PC-3 (cell line): ENCODE data around the gene CDC16.

Experiments
- EZH2 ChIP-seq: fragments of 300-600 bp; sonication (generic); IDR thresholded peaks from one replicate; pipeline ENCODE4 v1.6.1; 2017; ENCODE audit warnings: antibody characterized with exemption, mild to moderate bottlenecking, low read length; ENCODE audit not compliant: unreplicated experiment
- TF ChIP-seq, protein P1 (sequence below): fragments of 300-600 bp; sonication (generic); conservative IDR thresholded peaks from 2 replicates; pipeline ENCODE4 v1.5.1; 2017; ENCODE audit warnings: antibody characterized with exemption, low read depth, mild to moderate bottlenecking, low read length

DNA sequence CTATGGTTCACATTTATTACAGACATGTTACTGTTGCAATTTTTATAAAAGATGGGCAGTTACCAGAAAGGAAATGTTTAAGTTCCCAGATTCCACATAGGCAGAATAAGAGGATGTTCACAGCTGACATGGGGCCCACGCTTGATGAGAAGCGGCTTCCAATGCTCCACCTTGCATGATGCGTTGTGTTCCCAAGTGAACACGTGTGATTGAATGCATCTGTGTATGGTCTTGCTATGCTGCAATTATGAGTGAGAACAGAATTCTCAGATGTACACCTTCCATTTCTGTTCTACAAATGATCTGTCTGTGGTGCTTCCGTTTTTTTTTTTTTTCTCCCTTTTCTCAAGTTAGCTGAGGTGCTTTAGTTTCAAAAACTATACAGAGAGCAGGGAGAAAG lies 62.2 kb downstream of the CDC16 start:
- TF ChIP-seq, protein P1, sequence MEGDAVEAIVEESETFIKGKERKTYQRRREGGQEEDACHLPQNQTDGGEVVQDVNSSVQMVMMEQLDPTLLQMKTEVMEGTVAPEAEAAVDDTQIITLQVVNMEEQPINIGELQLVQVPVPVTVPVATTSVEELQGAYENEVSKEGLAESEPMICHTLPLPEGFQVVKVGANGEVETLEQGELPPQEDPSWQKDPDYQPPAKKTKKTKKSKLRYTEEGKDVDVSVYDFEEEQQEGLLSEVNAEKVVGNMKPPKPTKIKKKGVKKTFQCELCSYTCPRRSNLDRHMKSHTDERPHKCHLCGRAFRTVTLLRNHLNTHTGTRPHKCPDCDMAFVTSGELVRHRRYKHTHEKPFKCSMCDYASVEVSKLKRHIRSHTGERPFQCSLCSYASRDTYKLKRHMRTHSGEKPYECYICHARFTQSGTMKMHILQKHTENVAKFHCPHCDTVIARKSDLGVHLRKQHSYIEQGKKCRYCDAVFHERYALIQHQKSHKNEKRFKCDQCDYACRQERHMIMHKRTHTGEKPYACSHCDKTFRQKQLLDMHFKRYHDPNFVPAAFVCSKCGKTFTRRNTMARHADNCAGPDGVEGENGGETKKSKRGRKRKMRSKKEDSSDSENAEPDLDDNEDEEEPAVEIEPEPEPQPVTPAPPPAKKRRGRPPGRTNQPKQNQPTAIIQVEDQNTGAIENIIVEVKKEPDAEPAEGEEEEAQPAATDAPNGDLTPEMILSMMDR = no peak
- TF ChIP-seq EZH2 = no peak
